ENCODE data around the gene RAI2.

RAI2 gene

DNA sequence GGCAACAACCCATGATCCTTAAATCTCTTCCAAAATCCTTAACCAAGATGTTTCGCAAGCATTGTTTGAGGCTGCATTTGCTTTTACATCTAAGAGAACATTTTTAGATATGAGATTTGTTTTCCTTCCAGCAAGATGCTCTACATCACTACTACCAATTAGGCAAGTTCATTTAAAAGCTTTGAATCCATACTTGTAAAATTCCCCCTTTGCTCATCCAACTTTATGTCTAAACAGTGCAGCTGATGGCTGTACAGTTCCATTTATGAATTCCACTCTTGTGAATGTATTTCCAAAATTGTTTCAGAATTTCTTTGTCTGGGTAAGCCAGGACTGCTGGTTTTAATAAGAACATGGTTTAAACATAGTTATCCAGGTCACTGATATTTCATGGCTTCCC, 31.5 kb downstream of the RAI2 start:
- DNase-seq (ENCODE audit: low read depth, low spot score): no peak

DNA sequence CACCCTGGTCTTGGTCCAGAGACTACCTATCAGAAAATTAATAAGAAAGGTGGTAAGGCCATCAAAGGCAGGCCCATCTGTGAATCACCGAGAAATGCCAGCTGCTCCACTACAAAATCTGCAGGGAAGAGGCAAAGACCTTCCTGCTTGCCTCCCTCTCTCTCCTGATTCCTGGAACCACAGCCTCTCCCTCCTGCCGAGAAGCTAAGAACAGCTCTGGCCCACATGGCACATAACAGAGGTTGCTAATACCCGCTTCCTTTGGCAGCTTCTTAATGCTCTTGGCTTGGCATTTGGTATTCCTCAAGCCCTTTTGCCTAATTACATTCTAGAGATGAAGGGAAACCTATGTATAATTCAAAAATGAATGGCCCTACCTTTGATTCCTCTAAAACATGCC, 32.9 kb downstream of the RAI2 start:
- no peak for DNase-seq (ENCODE audit: low read depth, low spot score)

DNA sequence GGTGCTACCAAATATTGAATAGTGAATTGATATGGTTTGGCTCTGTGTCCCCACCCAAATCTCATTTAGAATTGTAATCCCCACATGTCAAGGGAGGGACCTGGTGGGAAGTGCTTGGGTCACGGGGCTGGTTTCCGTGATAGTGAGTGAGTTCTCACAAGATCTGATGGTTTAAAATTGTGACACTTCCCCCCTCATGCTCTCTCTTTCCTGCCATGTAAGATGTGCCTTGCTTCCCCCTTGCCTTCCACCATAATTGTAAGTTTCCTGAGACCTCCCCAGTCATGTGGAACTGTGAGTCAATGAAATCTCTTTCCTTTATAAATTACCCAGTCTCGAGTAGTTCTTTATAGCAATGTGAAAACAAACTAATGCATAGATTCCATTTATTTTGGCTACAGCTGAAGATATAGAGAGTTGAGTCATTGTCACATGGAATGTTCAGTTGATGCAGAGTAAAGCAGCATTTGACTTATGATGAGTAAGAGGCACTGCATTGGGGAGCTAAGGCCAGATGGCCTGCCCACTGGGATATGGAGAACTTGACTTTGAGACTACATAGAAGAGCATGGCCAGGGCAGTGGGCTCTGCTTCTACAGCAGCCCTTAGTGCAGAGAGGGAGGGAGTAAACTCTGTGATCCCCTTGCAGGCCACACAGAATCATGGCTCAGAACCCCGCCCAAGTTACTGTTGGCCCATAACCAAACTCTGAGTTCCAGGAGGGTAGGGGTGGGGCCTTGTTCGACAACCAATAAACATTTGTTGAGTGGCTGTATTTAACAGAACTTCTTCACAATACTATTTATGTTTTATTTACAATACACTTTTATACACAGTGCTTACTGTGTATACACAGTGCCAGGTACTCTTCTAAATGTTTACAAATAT, 34.2 kb downstream of the RAI2 start:
- no peak for DNase-seq (ENCODE audit: low read depth, low spot score)

DNA sequence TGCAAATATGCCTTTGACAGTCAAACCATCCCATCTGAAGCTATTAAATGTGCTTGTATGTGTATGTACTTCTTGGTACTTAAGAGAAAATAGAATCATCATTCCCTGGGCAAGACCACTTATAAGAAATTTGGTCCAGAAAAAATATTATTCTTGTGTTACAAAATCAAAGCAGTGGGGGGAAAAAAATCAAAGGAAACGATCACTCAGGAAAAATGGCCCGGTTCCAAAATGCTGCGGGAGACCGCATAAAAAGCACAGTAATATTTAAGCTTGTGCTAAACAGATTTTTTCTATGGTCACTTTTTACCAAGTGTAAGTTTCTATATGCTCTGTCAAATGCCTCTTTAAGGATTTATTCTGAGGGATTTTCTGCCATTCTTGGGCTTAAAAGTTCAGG, 36.1 kb downstream of the RAI2 start:
- no peak for DNase-seq (ENCODE audit: low read depth, low spot score)

DNA sequence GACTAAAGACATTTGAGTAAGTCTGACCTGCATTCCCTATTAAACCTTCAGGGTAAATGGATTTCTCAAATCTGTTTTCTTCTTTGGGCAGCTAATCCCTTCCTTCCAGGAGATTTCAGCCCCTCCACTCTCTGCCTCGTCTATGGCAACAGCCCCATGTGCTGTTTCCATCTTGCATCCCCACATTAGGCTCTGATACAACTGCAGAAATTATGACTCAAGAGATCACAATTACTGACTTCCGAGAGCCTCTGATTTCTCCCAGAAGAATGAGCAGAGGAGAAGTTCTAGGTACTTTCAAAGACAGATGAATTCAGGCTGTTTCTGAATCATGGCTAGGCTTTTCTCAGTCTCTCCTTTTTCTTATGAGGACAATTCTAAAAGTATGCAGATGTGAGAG, 38.7 kb downstream of the RAI2 start:
- DNase-seq (ENCODE audit: low read depth, low spot score): no peak

DNA sequence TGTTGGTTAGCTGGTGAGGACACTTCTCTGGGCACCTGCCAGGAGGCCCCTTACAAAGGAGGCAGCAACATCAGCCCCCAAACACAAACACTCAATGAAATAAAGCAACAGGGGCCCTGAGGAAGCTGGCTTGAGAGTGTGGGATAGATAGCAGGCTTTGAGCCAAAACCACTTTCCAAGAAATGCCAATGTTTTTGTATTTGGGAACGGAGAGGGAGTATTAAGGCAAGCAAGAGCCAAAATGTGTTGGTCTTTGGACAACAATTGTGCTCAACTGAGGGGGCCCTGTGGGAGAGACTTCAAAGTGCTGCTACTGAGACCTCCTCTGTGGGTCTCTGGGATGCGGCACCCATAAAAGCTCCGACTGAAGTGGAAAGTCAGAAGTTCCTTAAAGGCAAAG, 41.0 kb downstream of the RAI2 start:
- no peak for DNase-seq (ENCODE audit: low read depth, low spot score)

DNA sequence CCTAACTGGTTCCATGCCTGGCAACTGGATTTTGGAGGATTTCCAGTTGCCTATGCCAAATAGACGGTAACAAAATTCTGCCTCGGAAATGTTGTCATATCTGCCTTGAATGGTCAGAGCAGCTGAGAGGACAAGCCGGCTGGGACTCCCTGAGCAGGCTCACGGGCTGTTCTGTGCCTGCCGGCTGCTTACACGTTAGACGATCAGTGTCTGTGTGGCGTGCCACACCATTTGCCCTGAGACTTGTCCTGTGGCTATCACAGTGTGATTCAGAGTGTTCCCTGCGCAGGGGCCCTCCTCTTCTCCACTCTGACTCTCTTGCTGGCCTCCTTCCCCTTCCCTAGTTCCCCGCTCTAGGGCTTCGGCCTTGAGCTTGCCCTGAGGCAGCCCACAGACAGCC, 42.4 kb downstream of the RAI2 start:
- no peak for DNase-seq (ENCODE audit: low read depth, low spot score)

DNA sequence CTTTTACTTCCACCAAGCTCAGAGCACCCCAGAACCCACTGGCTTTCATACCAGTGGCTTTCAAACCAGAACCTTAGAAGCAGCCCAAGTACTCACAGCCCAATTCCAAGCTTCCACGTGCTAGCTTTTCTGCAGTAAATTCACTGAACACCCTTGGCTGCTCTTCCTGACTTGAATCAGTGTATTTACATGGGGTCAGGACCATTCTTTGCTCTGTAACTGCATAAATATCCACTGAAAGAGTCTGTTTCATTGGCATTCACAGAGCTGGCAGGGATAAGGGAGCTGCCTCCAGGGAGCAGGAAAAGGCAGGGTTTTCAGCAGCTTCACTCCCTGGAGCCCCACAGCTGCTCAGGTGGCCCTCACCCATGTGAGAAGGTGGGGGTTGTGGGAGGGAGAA, 43.8 kb downstream of the RAI2 start:
- DNase-seq (ENCODE audit: low read depth, low spot score): no peak

DNA sequence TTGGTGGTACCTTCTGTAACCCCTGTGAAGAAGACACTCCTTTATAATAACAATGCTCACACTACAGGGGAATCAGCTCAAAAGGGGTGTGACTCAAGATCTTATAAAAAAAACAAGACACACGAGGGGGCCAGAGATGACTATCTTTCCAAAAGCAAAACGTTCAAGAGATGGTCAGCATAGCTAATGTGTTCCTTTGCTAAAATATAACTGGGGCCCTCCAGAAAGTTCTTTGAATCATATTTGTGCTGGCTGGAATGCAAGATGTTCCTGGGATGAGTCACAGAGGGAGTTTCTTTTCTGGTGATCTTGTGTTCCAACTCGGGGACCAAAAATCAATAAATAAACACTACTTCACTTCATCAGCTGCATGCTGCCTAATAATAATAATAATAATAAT, 46.5 kb downstream of the RAI2 start:
- DNase-seq (ENCODE audit: low read depth, low spot score): no peak

DNA sequence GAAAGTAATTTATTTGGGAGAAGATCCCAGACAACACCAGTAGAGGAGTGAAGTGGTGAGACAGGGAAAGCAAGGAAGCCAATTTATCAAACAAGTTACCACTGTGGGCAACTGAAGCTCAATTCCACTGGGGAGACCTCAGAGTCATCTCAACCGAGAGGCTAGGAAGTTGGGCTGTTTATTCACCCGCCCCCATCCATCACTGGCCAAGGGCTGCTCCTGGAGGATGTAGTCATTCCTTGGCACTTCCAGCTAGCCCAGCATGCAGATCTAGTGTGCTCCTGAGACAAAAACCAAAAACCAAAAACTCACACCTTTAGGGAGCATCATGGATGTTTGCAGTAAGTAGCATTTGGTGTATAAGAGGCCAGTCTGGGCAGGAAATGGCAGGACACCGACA, 47.0 kb downstream of the RAI2 start:
- no peak for DNase-seq (ENCODE audit: low read depth, low spot score)

DNA sequence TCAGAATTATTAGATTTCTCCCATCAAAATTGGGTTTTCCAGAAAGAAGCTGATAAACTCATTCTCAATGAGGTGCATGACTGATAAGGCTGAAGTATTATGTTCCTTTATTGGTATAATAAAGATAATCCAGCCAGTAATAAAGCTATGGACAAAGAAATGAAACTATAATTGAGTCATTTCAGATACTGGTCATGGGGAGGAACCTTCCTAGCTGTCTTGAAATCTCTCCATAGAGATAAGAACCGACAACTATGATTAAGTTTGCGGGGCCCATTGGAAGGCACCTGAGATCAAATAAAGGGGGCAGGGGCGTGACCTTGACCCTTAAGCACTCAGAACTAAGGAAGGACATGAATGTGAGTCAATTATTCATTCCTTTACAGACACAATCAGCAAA, 47.8 kb downstream of the RAI2 start:
- no peak for DNase-seq (ENCODE audit: low read depth, low spot score)

DNA sequence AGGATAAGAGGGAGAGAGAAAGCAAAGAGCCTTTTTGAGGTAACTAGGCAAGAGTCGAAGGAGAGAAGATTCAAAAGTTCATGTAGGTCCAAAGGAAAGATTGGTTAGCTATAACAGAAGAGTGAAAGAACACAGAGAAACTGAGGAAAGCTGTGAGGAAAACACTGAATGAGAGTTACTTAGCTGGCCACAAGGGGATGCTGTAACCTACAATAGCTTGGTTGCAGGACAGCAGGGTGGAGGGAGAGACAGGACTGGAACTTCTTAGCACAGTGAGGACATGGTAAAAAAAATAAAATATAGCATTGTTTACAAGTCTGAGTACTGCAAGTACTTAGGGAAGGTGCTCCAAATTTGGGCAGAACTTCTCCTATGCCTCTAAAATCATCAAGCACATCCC, 48.3 kb downstream of the RAI2 start:
- no peak for DNase-seq (ENCODE audit: low read depth, low spot score)

DNA sequence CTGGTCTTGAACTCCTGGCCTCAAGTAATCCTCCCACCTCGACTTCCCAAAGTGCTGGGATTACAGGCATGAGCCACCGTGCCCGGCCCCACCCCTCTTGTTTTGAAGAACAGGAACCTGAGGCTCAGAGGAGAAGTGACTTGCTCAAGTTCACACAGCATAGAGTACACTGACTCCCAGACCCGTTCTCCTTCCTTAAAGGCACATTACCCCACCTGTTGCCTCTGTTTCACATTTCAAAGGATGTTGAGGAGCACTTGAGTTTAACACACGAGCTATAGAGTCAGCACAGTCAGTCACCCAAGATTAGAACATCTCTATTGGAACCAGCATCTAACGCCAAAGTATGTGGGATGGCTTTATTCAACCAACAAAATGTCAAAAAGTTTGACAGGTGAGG, 51.1 kb downstream of the RAI2 start:
- DNase-seq (ENCODE audit: low read depth, low spot score): no peak

DNA sequence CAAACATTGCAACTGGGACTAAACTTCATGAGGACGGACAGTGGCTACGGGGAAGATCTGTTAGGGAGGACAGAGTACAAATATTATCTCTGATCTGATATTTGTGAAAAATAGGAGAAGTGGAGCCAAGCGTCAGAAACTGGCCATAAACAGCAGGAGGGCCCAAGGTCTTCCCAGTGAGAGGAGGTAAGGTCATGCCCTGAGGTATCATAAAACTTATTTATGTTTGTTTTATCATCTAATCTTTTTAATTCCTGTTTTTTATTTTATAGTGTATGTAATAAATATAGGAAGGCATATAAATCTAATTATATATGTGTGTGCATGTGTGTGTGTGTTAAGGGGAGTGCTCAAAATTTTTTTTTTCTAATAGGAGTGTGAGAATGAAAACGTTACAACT, 51.8 kb downstream of the RAI2 start:
- DNase-seq (ENCODE audit: low read depth, low spot score): no peak

DNA sequence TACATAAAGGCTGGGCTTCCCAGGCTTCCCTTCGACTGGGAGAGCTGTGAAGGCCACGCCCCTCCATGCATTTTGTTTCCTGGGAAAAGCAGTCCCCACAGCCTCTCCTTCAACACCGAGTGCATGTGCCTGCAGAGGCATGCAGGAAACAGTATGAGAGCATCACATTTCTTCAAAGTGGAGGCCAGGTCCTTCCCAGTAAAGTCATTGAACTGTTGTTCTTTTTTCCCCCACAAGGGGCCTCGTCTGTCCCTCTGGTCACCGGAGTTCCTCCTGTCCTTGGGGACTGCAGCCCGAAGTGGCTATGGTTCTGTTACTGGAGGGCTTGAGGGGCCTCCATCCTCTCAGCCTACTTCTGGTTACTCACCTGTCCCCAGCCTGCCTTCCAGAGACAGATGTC, 56.0 kb downstream of the RAI2 start:
- no peak for DNase-seq (ENCODE audit: low read depth, low spot score)

DNA sequence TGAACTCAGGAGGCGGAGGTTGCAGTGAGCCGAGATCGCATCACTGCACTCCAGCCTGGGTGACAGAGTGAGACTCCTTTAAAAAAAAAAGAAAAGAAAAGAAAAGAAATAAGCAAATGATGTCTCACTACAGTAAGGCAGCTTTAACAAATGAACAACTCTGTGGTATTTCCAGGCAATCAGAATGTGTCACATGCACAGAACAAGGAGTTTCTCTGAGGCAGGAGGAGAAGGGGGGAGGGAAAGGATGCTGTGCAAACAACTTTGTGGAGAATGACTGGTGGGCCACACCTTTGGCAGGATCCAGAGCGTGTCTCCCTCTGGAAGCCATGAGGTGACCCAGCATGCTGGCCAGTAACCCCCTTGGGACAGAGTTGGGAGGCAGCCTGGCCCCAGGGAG, 57.6 kb downstream of the RAI2 start:
- DNase-seq (ENCODE audit: low read depth, low spot score): no peak

DNA sequence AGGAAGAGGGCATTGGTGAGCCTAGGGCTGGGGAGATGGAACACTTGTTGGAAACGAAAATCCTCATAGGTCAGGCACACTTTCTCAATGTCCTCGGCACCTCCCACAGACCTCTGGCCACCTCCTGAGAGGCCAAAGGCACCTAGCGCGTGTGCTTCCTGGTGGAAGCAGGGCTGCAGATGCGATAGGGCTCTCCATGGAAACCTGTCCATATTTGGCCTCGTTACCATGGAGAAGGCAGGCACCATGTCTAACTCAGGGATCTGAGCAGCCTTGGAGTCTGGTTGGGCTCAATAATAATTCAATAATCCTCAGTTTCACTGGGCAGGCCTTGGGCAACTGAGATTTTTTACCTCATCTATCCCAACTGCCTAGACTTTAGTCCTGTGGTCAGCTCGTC, 58.3 kb downstream of the RAI2 start:
- no peak for DNase-seq (ENCODE audit: low read depth, low spot score)

DNA sequence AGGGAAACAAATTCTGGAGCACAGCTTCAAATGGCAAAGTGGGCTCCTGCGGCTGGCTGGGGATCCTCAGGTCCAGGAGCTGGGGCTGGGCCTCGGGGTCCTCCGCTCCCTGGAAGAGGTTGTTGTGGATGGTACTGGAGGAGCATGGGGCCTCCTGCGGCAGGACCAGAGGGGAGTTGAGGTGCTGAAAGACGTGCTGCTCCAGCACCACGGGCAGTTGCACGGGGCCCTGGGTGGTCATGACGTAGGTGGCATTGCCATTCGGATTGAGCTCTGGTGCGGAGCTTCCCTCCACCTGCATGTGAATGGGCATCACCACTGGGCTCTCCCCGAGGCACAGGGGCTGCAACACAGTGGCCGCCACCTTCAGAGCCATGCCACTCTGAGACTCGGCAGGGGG, 59.7 kb downstream of the RAI2 start:
- no peak for DNase-seq (ENCODE audit: low read depth, low spot score)

DNA sequence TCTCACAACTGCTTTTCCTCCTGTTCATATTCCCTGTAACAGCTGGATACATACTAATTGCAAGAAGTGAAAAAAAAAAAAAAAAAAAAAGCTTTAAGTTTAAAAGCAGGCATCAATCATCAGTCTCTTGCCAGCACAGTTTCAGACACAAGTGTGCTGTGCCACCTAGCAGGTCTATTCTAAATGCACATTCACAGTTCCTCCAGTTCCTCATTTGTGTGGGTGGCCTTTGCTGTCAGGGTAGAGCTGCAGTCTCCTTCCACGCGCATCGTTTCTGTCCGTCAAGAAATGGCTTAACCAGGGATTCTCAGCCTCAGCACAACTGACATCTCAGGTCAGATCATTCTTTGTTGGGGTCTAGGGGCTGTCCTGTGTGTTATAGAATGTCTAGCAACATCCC, 62.2 kb downstream of the RAI2 start:
- DNase-seq (ENCODE audit: low read depth, low spot score): no peak

DNA sequence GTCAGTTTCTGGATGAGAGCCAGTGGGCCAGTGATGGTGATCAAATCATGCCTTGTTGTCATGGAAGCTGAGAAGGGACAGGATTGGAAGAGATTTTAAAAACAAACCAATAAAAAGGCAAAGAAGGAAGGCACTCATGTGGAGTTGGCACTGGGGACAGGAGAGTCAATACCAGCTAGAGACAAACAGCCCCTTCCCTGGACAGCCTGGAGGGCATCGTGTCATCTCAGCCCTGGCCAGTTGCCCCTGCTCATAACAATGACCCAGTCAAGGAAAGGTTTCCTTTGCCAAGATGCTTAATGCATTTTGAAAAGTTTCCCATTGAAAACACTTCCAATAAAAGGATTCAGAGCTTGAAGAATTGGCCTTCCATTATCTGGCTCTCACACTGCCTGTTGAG, 68.3 kb downstream of the RAI2 start:
- no peak for DNase-seq (ENCODE audit: low read depth, low spot score)

DNA sequence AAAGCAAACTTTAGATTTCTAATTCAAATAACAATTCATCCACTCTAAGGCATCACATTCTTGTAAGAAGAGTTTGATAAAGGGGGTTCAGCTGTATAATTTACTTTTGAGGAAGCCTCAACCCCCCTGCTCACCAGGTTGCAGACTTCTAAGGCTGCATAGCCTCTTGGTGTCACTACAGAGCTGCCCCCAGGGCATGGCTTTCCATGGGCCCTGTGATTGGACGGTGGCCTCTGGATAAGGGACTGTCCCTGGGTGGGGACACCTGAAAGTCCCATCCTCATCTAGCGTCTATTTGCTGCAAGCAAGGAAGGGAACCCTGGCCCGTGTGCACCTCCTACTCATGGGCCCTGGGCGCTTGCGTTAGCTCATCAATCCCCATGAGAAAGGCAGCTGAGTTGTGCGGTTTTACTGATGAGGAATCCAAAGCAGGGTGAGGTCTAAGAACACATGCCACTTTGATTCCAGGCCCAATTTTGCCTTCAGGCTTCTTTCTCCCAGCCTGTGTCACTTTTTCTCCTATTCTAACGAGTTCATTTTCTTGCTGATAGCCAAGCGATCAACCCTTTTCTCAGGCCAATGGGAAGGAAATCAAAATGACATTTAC, 72.0 kb downstream of the RAI2 start:
- no peak for DNase-seq (ENCODE audit: low read depth, low spot score)

DNA sequence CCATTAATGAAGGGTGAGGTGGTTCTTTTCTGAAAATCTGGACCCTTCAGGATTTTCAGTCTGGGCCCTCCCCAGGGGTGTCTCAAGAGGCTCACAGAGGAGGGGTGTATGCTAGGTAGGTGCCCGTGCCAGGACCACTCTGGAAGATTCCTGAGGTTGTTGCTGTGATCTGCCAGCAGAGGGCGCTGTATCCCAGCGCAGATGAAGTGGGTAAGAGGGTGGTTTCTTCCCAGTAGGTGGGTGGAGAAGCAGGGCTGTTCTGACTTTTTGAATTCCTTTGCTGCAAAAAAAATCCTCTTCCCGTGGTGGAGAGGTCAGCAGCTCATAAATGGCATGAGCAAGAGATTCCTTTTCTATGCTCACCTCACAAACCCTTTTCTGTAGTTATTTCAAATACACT, 72.7 kb downstream of the RAI2 start:
- DNase-seq (ENCODE audit: low read depth, low spot score): peak; percentile 1

DNA sequence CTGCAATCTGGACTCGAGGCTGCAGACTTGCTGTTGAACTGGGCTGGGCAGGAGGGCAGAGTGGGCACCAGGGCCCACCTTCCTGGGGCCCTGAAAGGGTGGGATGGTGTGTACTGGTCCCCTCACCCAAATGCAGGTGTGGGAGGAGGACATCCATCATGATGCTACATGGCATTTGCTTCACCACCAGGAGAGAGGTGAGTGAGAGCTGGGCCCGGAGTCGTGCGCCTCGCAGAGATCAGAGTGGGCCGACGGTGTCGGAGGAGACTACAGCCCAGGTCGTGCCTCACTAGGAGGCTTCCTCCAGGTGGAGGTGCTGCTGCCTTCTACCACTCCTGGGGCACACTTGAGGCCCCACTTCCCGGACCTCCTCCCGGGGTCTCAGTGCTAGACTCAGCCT, 73.5 kb downstream of the RAI2 start:
- no peak for DNase-seq (ENCODE audit: low read depth, low spot score)

All from activated CD4-positive, CD25-positive, alpha-beta regulatory T cell treated with anti-CD3 and anti-CD28 coated beads, Interleukin-2, amount 50 U/mL, for 16 hours (primary cell).